Mesenchymal stem cell (in vitro differentiated cells and primary cell): Measurements from ENCODE around the gene RPTOR.

Experiments used
- DNase-seq: peaks from one replicate; pipeline ENCODE4 v3.0.0-alpha.2; 2013
- H2AFZ ChIP-seq: one replicate; pipeline ENCODE4 v1.6.1; 2013; ENCODE audit warnings: low read depth, mild to moderate bottlenecking, control low read depth, inconsistent platforms, low read length, moderate library complexity
- H2AK5ac ChIP-seq: 2 replicates; pipeline ENCODE4 v1.6.1; 2013; ENCODE audit warnings: low read length, moderate library complexity, mild to moderate bottlenecking, inconsistent platforms; ENCODE audit not compliant: severe bottlenecking
- H2BK120ac ChIP-seq: one replicate; pipeline ENCODE4 v1.6.1; 2013; ENCODE audit warnings: low read depth, mild to moderate bottlenecking, inconsistent platforms, low read length, moderate library complexity
- H2BK12ac ChIP-seq, 2 experiments: one replicate each; pipeline ENCODE4 v1.6.1; 2013; ENCODE audit warnings: inconsistent platforms in 2 of 2, low read length in 2 of 2, mild to moderate bottlenecking in 2 of 2, moderate library complexity in 2 of 2, control low read depth in 1 of 2
- H2BK15ac ChIP-seq: one replicate; pipeline ENCODE4 v1.6.1; 2013; ENCODE audit warnings: mild to moderate bottlenecking, low read depth, inconsistent platforms; ENCODE audit not compliant: poor library complexity, severe bottlenecking
- H2BK5ac ChIP-seq: 2 replicates; pipeline ENCODE4 v1.6.1; 2013; ENCODE audit warnings: low read depth, mild to moderate bottlenecking, low read length, control low read depth, inconsistent platforms; ENCODE audit not compliant: poor library complexity, severe bottlenecking
- H3K14ac ChIP-seq, 2 experiments: one replicate each; pipeline ENCODE4 v1.6.1; 2013; ENCODE audit warnings: inconsistent platforms in 2 of 2, low read length in 2 of 2, control low read depth in 1 of 2, mild to moderate bottlenecking in 1 of 2, moderate library complexity in 1 of 2
- H3K18ac ChIP-seq, 2 experiments: one replicate each; pipeline ENCODE4 v1.6.1; 2013; ENCODE audit warnings: inconsistent platforms in 2 of 2, low read length in 2 of 2, control low read depth in 1 of 2, low read depth in 1 of 2, mild to moderate bottlenecking in 1 of 2
- H3K23ac ChIP-seq, 2 experiments: one replicate each; pipeline ENCODE4 v1.6.1; 2013; ENCODE audit warnings: inconsistent platforms in 2 of 2, low read length in 2 of 2, mild to moderate bottlenecking in 2 of 2, moderate library complexity in 2 of 2, control low read depth in 1 of 2
- H3K27ac ChIP-seq: 2 replicates; pipeline ENCODE4 v1.5.1; 2013; ENCODE audit warnings: mild to moderate bottlenecking, moderate library complexity, low read length, control low read depth, inconsistent platforms; ENCODE audit not compliant: poor library complexity, severe bottlenecking
- H3K27me3 ChIP-seq, 2 experiments: 2 replicates each; pipeline versions ENCODE4 v1.6.1 to v1.7.0; 2013; ENCODE audit warnings: low read length in 2 of 2, mild to moderate bottlenecking in 2 of 2, moderate library complexity in 2 of 2, control low read depth in 1 of 2, inconsistent platforms in 1 of 2; ENCODE audit not compliant: control insufficient read depth in 1 of 2, insufficient read depth in 1 of 2
- H3K36me3 ChIP-seq, 2 experiments: 2 replicates each; pipeline versions ENCODE4 v1.6.1 to v1.7.0; 2013; ENCODE audit warnings: low read length in 2 of 2, control low read depth in 1 of 2, inconsistent platforms in 1 of 2, low read depth in 1 of 2, mild to moderate bottlenecking in 1 of 2; ENCODE audit not compliant: insufficient read depth in 2 of 2, control insufficient read depth in 1 of 2
- H3K4ac ChIP-seq, 2 experiments: one replicate each; pipeline ENCODE4 v1.6.1; 2013; ENCODE audit warnings: inconsistent platforms in 2 of 2, low read length in 2 of 2, mild to moderate bottlenecking in 2 of 2, moderate library complexity in 2 of 2, control low read depth in 1 of 2, low read depth in 1 of 2
- H3K4me1 ChIP-seq: 2 replicates; pipeline ENCODE4 v1.6.1; 2013; ENCODE audit warnings: low read depth, low read length, control low read depth; ENCODE audit not compliant: control insufficient read depth, insufficient read depth
- H3K4me2 ChIP-seq: 2 replicates; pipeline ENCODE4 v1.6.1; 2013; ENCODE audit warnings: low read length, mild to moderate bottlenecking, inconsistent platforms; ENCODE audit not compliant: poor library complexity, severe bottlenecking
- H3K4me3 ChIP-seq, 2 experiments: 2 replicates each; pipeline versions ENCODE4 v1.5.1 to v1.7.0; 2013; ENCODE audit warnings: low read length in 2 of 2, mild to moderate bottlenecking in 2 of 2, control low read depth in 1 of 2, low read depth in 1 of 2; ENCODE audit not compliant: insufficient read depth in 1 of 2
- H3K79me1 ChIP-seq: replicated peaks from 2 replicates; pipeline ENCODE4 v1.6.1; 2013; ENCODE audit warnings: mild to moderate bottlenecking, control low read depth, low read length, inconsistent platforms; ENCODE audit not compliant: poor library complexity, severe bottlenecking
- H3K9ac ChIP-seq: 2 replicates; pipeline ENCODE4 v1.7.0; 2013; ENCODE audit warnings: mild to moderate bottlenecking, low read length, moderate library complexity
- H3K9me3 ChIP-seq: 2 replicates; pipeline ENCODE4 v1.7.0; 2013; ENCODE audit warnings: mild to moderate bottlenecking, low read length; ENCODE audit not compliant: control insufficient read depth
- H4K8ac ChIP-seq: one replicate; pipeline ENCODE4 v1.6.1; 2013; ENCODE audit warnings: inconsistent platforms, mild to moderate bottlenecking, low read length, moderate library complexity
- H4K91ac ChIP-seq: one replicate; pipeline ENCODE4 v1.6.1; 2013; ENCODE audit warnings: mild to moderate bottlenecking, low read length, inconsistent platforms
- WGBS: methylation state at CpG from one replicate; pipeline ENCODE4 v1.1.7; 2013; ENCODE audit warnings: mixed read lengths; 5-methylcytosine and 5-hydroxymethylcytosine counted together

Gene RPTOR

GRCh38 chr17:81003711-81004475, 459.3 kb downstream of the RPTOR start:
- DNase-seq = no peak
- Histone ChIP-seq H2BK15ac (no peak overlapping the region), H3K23ac (no peak overlapping the region), H3K27me3 (peaks cover 46 to 50% of the 10 kb centered on the region in 2 experiments), H3K9me3 (no peaks in the 10 kb centered on the region), H2BK5ac (no peak overlapping the region), H4K91ac (no peak overlapping the region), H3K9ac (no peak overlapping the region), H3K27ac (no peak overlapping the region), H3K36me3 (peaks cover 10 to 20% of the 10 kb centered on the region in 2 experiments), H2BK120ac (no peak overlapping the region), H3K4ac (no peak overlapping the region), H3K4me1 (peaks cover 12% of the 10 kb centered on the region), H4K8ac (peak overlapping the region; percentile 39), H3K18ac (no peak overlapping the region), H2AFZ (no peak overlapping the region), H3K4me3 (peak overlapping the region in 1 of 2 experiments; percentile 37), H2AK5ac (no peak overlapping the region), H3K14ac (no peak overlapping the region), H2BK12ac (no peak overlapping the region), H3K79me1 (no peaks in the 10 kb centered on the region), H3K4me2 (peak overlapping the region; percentile 49)
- 34% methylated on average over 13 of the region's 72 CpGs for whole genome bisulfite sequencing

DNA sequence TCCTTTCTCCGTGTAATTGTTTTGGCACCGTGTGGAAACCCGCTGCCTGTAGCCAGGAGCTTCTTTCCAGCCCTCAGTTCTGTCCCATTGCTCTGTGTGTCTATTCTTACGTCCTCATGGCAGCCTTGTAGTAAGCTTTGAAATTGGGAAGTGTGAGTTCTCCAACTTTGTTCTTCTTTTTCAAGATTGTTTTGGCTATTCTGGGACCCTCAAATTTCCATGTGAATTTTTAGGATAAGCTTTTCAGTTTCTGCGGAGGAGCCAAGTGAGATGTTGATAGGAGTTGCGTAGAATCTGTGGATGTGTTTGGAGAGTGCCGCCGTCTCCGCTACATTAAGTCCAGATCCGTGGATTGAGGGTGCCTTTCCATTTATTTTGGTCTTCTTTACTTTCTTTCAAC, 462.3 kb downstream of the RPTOR start:
- Histone ChIP-seq H3K4me2 (no peak overlapping the region), H3K79me1 (no peaks in the 10 kb centered on the region), H3K9ac (no peak overlapping the region), H3K18ac (no peak overlapping the region), H2BK5ac (no peak overlapping the region), H3K27ac (no peak overlapping the region), H2BK120ac (no peak overlapping the region), H3K36me3 (no peaks in the 10 kb centered on the region), H2AFZ (no peak overlapping the region), H2BK15ac (no peak overlapping the region), H3K4me1 (peaks cover 12% of the 10 kb centered on the region), H3K14ac (no peak overlapping the region), H3K4ac (no peak overlapping the region), H4K91ac (no peak overlapping the region), H2AK5ac (no peak overlapping the region), H3K9me3 (peaks cover 8% of the 10 kb centered on the region), H3K23ac (no peak overlapping the region), H4K8ac (no peak overlapping the region), H3K27me3 (peaks cover 45 to 56% of the 10 kb centered on the region in 2 experiments), H3K4me3 (no peak overlapping the region), H2BK12ac (no peak overlapping the region)
- WGBS = 69% methylated on average over 5 of the region's 10 CpGs
- DNase-seq = no peak

DNA sequence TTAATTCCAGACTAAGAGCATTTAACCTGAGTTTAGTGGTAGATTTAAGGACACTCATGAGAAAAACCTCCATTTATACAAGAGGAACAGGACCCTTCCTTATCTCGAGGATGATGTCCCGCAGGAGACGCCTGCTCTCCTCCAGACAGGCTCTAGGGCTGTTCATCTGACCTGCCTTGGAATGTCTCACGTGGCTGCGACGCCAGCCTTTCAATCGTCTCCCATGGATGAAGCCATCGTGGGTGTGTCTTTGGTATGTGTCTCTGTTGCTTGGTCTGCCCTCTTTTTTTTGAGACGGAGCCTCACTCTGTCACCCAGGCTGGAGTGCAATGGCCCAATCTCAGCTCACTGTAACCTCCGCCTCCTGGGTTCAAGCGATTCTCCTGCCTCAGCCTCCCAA, 463.5 kb downstream of the RPTOR start:
- no peak overlapping the region for H3K27ac ChIP-seq
- H3K18ac ChIP-seq = no peak overlapping the region
- no peaks in the 10 kb centered on the region for H3K36me3 ChIP-seq
- no peaks in the 10 kb centered on the region for H3K79me1 ChIP-seq
- no peak overlapping the region for H4K91ac ChIP-seq
- no peak overlapping the region for H2BK15ac ChIP-seq
- H3K23ac ChIP-seq = no peak overlapping the region
- H3K9ac ChIP-seq = no peak overlapping the region
- DNase-seq = no peak
- no peak overlapping the region for H2AK5ac ChIP-seq
- H3K4ac ChIP-seq = no peak overlapping the region
- H2AFZ ChIP-seq = no peak overlapping the region
- no peak overlapping the region for H2BK5ac ChIP-seq
- no peak overlapping the region for H2BK120ac ChIP-seq
- no peak overlapping the region for H3K4me2 ChIP-seq
- no peak overlapping the region for H2BK12ac ChIP-seq
- no peak overlapping the region for H3K4me3 ChIP-seq
- no peak overlapping the region for H4K8ac ChIP-seq
- H3K4me1 ChIP-seq = peaks cover 7% of the 10 kb centered on the region
- 62% methylated on average over 11 of the region's 11 CpGs for WGBS
- H3K9me3 ChIP-seq = peaks cover 8% of the 10 kb centered on the region
- no peak overlapping the region for H3K14ac ChIP-seq
- H3K27me3 ChIP-seq = peaks cover 33 to 50% of the 10 kb centered on the region in 2 experiments

DNA sequence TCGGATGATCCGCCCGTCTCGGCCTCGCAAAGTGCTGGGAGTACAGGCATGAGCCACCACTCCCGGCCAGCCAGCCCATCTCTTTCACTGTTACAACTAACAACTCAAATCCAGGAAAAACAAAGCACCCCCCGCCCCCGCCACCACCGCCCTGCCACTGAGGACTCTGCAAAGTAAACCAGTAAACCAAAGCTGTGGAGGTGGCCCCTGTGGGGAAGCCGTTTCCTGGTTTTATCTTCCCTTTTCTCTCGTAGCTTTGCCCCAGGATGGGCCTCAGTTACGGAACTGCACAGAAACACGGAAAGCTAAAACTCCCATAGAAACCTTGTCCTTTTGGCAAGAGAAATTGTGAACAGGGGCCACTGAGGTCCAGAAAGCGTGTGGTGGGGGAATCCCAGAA, 464.5 kb downstream of the RPTOR start:
- no peak overlapping the region for H2BK15ac ChIP-seq
- H3K18ac ChIP-seq = no peak overlapping the region
- no peak overlapping the region for H3K4me3 ChIP-seq

More for the DNA sequence above, 464.5 kb downstream of the RPTOR start:
- H3K36me3 ChIP-seq = no peaks in the 10 kb centered on the region
- no peak overlapping the region for H2AK5ac ChIP-seq
- no peak overlapping the region for H3K9ac ChIP-seq
- no peak overlapping the region for H2AFZ ChIP-seq
- H3K27me3 ChIP-seq = peaks cover 24 to 45% of the 10 kb centered on the region in 2 experiments
- H3K23ac ChIP-seq = no peak overlapping the region
- H3K9me3 ChIP-seq = peaks cover 8% of the 10 kb centered on the region
- H2BK12ac ChIP-seq = no peak overlapping the region
- H3K79me1 ChIP-seq = no peaks in the 10 kb centered on the region
- H3K4me1 ChIP-seq = peaks cover 3% of the 10 kb centered on the region
- 87% methylated on average over 14 of the region's 14 CpGs for WGBS
- no peak overlapping the region for H2BK120ac ChIP-seq
- H2BK5ac ChIP-seq = no peak overlapping the region
- no peak for DNase-seq
- H3K14ac ChIP-seq = no peak overlapping the region
- H3K4ac ChIP-seq = no peak overlapping the region
- no peak overlapping the region for H3K4me2 ChIP-seq
- no peak overlapping the region for H3K27ac ChIP-seq
- H4K8ac ChIP-seq = no peak overlapping the region
- H4K91ac ChIP-seq = no peak overlapping the region
